ENCODE measurements around the gene TAF9B.
"Not testable (repeated sequence)": the region's sequence is repeated elsewhere in the genome, so short reads cannot be mapped to it uniquely, and the experiment has no call there.

TAF9B gene, protein sequence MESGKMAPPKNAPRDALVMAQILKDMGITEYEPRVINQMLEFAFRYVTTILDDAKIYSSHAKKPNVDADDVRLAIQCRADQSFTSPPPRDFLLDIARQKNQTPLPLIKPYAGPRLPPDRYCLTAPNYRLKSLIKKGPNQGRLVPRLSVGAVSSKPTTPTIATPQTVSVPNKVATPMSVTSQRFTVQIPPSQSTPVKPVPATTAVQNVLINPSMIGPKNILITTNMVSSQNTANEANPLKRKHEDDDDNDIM

DNA sequence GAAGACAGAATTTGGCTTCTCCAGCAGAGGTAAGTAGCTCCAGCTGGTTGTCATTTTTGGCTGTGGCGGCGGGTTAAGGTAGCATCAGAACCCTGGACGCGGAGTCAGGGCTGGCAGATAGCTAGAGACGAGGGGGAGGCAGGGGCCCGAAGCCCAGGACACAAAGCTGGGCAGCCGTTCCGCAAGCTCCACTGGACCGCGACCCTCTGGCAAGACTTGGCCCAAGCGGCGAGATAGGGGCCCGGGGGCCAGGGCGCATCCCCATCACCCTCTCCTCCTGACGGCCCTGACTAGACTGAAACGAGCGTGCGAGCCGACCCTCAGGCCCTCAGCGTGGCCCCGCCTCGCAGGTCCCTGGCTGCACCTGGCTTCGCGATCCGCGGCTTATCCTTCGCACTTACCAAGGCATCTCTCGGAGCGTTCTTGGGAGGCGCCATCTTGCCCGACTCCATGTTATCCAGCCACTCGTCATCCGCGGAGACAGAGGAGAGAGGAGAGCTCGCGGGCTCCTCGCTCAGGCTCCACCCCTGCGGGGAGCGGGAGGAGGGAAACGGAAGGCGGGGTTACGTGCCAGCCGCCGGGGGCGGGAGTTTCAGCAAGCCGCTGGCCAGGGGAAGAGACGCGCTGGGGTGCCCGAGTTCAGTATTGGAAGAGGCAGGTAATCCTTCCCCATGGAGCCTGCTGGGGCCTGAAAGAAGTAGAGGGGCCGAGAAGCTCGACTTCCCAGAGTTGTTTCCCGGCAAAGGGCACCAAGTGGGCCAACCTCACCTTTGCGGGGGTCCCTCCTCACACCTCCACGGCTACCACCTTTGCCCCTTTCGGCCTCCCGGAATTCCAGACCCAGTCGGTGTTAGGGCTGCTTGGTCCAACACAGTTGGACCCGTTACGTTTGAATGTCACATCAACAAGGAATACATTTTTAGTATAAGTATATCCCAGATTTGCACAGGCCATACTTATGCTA, at the start of gene TAF9B:
Gene TAF9B (minus strand): TSS at position 491 of the 964 bp plus-strand sequence. CDS start 39 bp downstream, at position 452.
- DNase-seq, result peak; percentile 73 to 89

DNA sequence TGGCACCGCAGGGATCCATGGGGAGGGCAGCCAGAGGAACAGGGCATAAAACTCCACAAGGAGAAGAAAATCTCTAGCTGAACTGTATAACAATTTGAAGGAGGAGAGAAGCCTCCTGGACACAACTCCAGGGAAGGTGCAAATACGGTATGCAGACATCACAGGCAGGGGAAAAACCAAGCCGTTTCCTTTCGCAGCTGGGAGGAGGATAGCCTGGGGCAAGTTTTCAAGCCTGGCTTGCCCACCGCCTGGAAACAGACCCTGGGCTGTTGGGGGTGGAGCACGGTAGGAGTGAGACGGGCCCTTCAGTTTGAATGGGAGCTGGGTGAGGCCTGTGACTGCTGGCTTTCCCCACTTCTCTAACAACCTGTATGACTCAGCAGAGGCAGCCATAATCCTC, 43.4 kb upstream of the TAF9B start:
- no peak for DNase-seq

DNA sequence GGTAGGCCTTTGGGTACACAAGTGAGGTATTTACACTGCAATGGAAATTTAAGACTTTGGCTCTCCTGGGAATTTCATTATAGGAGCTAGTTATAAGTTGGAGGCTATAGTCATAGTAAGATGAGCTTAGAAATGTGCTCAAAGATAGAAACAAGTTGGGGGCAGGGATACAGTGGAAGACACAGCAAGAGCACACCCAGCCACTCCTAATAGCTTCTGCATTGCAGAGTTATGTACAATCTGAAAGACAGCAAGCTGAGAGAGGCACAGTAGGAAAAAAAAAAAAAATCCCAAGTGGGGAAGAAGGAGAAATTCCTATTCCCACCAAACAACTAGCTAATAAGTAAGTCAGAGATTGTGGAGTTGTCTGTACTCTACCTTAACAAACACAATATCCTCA, 41.9 kb upstream of the TAF9B start:
- no peak for DNase-seq

DNA sequence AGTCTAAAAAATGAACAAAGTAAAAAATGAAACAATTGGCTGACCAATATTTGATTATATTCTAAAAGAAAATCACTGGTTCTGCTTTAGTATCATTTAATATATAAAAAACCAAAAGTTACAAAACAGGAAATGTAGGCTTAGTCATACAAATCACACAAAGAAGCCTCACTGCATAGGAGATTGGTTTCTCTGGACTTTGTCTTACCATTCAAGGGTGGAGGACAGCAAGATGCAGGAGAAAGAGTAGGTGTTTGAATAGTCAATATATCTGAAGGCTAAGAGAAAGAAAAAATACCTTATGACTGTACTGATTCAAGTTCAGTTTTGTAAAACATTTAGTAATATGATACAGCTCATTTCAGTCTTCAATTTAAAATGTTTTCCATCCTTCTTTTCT, 28.6 kb upstream of the TAF9B start:
- no peak for DNase-seq

DNA sequence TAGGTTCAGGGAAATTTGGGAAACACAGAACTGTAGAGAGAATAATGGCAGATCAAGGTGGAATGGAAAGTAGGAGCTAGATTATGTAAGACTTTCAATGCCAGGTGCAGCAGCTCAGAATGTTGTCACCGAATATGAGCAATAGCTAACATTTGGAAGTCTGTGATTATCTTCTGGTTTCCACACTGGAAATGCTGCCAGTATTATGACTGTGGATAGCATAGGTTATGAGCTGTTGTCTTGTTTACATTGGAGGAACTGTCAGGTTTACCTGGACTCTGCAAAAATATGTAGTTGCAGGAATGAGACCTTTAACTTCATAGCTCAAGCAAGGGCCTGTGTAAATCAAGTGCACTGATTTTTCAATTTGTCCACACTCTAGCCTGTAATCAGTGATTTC, 26.0 kb upstream of the TAF9B start:
- no peak for DNase-seq

- not testable (repeated sequence) for DNase-seq
Measured at GRCh38 chrX:78163175-78163574, 23.7 kb upstream of the TAF9B start.

DNA sequence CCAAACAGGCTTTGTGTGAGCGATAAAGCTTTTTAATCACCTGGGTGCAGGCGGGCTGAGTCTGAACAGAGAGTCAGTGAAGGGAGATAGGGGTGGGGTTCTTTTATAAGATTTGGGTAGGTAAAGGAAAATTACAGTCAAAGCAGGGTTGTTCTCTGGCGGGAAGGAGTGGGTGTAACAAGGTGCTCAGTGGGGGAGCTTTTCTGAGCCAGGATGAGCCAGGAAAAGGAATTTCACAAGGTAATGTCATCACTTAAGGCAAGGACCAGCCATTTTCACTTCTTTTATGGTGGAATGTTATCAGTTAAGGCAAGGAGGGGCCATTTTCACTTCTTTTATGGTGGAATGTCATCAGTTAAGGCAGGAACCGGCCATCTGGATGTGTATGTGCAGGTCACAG, 21.3 kb upstream of the TAF9B start:
- not testable (repeated sequence) for DNase-seq

DNA sequence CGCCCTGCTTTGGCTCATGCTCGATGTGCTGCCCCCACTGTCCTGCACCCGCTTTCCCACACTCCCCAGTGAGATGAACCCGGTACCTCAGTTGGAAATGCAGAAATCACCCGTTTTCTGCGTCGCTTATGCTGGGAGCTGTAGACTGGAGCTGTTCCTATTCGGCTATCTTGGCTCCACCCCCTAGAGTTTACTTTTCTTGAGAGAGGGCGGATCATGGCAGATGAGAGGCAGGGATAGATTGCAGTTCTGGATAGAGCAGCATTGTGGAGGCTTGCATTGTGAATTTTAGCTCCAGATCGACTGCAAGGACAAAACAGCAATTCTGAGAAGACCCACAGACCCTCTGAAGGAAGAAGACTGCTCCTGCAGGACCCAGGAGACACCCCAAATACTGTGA, 18.4 kb upstream of the TAF9B start:
- not testable (repeated sequence) for DNase-seq

DNA sequence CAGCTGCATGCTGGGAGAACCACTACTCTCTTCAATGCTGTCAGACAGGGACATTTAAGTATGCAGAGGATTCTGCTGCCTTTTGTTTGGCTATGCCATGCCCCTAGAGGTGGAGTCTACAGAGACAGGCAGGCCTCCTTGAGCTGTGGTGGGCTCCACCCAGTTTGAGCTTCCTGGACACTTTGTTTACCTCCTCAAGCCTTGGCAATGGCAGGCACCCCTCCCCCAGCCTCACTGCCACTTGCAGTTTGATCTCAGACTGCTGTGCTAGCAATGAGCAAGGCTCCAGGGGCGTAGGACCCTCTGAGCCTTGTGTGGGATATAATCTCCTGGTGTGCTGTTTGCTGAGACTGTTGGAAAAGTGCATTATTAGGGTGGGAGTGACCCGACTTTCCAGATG, 17.9 kb upstream of the TAF9B start:
- not testable (repeated sequence) for DNase-seq

DNA sequence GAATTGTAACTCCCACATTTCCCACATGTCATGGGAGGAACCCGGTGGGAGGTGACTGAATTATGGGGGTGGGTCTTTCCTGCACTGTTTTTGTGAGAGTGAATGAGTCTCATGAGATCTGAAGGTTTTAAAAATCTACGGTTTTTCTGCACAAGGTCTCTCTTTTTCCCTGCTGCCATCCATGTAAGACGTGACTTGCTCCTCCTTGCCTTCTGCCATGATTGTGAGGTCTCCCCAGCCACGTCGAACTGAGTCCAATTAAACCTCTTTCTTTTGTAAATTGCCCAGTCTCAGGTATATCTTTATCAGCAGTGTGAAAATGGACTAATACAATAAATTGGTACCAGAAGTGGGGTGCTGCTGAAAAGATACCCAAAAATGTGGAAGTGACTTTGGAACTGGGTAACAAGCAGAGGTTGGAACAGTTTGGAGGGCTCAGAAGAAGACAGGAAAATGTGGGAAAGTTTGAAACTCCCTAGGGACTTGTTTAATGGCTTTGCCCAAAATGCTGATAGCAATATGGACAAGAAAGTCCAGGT, 7.6 kb upstream of the TAF9B start:
- not testable (repeated sequence) for DNase-seq

DNA sequence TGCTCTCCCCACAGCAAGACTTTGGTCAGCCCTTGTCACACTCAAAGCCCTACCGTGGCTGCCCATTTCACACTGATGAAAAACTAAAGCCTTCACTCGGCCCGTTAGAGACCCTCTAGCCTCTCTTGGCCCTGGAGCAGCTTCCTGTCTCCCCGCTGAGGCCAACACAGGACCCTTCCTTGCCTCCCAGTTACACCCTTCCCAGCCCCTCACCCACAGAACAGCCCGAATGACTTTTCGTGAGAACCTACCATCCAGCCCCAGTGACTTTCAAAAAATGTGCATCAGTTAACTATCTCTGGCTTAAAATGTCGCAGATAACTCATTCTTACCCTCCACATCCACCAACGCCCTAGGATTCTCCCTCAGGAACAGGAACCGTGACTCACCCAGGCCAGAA, 756 bp upstream of the TAF9B start:
- no peak for DNase-seq

DNA sequence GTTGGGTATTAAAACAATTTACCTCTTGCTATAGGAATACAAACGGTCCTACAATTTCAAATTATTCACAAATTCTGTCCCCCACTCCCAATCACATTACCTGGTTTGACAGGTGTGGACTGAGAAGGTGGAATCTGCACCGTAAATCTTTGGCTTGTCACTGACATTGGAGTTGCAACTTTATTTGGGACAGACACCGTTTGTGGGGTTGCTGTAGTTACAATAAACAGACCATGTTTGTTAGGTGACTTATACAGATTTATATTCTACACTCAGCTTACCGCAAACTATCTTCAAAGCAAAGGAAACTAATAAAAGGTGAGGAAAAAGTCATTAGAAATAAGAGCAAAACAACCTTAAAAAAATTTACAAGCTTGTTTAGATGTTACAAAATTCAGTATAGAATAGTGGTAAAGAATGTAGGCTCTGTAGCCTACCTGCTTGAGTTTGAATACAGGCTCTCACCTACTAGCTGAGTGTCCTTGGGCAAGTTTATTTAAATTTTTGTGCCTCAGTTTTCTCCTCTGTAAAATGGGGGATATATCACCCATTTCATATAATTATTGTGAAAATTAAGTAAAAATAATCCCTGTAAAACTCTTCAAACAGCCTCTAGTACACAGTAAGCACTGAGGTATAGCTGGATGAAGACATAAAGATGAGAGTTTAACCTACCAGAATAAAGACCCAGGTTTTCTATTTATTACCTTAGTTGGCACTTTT, 6.1 kb downstream of the TAF9B start:
- no peak for DNase-seq

DNA sequence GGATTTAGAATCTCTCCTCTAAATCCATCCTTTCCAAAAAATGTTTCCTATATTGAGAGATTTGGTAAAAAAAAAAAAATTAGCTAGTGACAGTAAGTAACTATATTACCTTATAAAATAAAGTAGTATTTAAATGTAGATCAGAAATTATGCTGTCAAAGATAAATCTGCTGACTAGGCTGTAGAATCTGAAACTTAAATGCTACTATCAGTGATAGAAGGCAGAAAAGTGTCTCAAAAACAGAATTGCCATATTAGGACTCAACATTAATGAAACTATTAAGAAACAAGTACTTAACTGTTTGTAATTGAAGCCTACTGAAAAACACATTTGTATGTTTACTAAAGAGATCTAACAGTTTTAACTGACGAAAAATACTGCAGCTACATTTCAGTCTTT, 8.3 kb downstream of the TAF9B start:
- no peak for DNase-seq

DNA sequence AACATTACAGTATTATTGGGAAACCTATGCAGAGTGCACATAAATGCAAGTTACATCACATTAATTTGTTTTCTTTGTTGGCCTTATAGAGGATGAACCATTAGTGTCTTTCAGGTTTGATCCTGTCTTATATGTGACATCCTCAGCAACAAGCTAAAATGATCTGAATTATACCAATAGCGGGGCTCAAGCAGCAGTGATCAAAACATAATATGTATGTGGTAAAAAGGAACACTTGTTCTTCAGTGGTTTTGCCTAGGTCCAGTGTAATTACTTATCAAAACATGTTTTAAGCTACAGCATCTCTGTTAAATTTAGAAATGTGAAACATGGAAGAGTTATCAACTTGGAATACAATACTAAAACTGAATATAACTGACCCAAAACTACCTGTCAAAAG, 9.1 kb downstream of the TAF9B start:
- no peak for DNase-seq

GRCh38 chrX:78129714-78130113, 9.7 kb downstream of the TAF9B start:
- no peak for DNase-seq

GRCh38 chrX:78125781-78126180, 13.7 kb downstream of the TAF9B start:
- DNase-seq, result not testable (repeated sequence)

DNA sequence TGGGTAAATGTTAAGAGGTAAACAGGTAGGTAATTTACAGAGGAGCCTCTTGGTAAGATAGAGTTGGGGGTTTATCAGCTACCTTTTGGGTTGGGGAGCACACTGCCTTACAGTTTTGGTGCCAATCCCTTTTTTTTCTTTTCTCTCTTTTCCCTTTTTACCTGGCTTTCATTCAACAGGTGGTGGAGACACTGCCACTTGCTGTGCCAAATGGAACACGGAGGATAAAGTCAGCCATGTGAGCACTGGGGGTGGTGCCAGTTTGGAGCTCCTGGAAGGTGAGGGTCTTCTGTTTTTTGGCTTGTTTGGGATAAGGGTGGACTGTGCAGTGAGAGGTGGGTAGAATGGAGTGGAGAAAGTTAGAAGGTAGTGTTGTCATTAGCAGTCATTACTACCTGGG, 14.3 kb downstream of the TAF9B start:
- DNase-seq, result no peak

DNA sequence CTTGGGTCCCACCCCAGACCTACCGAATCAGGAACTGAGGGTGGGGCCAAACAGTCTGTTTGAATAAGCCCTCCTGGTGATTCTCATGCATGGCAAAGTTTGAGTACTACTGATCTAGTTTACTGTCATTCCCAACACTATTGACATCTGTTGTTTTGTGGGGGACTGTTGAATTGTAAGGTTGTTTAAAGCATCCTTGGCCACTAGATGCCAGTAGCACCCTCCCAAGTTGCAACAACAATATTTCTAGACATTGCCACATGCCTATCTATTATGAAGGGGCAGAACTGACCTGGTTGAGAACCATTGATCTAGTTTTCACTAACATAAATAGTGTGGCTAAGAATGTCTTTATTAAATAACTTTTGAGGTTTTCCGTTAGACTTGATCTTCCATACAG, 15.1 kb downstream of the TAF9B start:
- no peak for DNase-seq

DNA sequence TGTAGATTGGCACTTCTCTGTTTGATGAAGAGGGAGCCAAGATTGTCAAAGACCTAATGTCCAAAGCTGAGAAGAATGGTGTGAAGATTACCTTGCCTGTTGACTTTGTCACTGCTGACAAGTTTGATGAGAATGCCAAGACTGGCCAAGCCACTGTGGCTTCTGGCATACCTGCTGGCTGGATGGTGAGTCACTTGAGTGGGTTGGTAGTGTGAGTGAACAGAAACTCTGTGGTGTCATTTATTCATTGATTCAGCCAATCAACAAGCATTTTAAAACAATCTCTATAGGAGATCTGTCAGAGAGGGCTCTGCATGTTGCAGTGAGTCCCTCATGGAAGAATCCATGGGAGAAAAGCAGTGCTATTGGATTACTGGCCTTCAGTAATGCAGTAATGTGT, 16.3 kb downstream of the TAF9B start:
- DNase-seq, result no peak

GRCh38 chrX:78119521-78120227, 19.8 kb downstream of the TAF9B start:
- no peak for DNase-seq

GRCh38 chrX:78118628-78119027, 20.8 kb downstream of the TAF9B start:
- DNase-seq, result no peak

- DNase-seq, result no peak
Measured at GRCh38 chrX:78116766-78117165, 22.7 kb downstream of the TAF9B start.

DNA sequence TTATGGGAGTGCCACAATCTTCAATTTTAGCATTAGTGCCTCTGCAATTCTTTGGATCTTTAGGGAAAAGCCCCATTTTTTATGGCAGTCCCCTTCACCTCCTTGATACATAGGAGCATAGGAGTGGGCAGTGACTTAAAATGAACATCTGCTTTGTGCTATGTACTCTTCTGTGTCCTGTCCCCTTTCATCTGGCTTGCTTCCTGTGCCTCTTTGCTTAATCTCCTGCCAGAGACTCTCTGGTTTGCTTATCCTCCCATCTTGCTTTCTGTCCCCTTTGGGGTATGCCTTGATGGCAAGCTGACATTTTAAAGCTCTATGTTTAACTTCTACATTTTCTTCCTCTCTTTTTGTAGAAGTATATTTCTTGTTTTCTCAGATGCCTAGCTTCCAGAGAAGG, 23.1 kb downstream of the TAF9B start:
- no peak for DNase-seq

All from NCI-H446 (cell line).